ENCODE results near the gene FOXA2.

DNA sequence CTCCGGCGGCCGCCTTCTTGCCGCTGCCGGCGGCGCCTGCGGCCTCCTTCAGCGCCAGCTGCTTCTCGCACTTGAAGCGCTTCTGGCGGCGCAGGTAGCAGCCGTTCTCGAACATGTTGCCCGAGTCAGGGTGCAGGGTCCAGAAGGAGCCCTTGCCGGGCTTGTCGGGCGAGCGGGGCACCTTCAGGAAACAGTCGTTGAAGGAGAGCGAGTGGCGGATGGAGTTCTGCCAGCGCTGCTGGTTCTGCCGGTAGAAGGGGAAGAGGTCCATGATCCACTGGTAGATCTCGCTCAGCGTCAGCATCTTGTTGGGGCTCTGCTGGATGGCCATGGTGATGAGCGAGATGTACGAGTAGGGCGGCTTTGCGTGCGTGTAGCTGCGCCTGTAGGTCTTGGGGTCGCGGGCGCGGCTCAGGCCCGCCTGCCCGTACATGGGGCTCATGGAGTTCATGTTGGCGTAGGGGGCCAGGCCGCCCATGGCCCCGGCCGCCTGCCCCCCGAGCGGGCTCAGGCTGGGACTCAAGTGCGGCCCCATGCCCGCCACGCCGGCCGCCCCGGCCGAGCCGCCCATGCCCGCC is 1.9 kb downstream of the FOXA2 start:
- TF ChIP-seq, protein P1, sequence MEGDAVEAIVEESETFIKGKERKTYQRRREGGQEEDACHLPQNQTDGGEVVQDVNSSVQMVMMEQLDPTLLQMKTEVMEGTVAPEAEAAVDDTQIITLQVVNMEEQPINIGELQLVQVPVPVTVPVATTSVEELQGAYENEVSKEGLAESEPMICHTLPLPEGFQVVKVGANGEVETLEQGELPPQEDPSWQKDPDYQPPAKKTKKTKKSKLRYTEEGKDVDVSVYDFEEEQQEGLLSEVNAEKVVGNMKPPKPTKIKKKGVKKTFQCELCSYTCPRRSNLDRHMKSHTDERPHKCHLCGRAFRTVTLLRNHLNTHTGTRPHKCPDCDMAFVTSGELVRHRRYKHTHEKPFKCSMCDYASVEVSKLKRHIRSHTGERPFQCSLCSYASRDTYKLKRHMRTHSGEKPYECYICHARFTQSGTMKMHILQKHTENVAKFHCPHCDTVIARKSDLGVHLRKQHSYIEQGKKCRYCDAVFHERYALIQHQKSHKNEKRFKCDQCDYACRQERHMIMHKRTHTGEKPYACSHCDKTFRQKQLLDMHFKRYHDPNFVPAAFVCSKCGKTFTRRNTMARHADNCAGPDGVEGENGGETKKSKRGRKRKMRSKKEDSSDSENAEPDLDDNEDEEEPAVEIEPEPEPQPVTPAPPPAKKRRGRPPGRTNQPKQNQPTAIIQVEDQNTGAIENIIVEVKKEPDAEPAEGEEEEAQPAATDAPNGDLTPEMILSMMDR (IDR thresholded peaks at IDR 0.05) = no peak
- TF ChIP-seq POLR2A (IDR thresholded peaks at IDR 0.05) (no peak), POLR2AphosphoS5 (IDR thresholded peaks at IDR 0.05) (no peak)

All from prostate gland (tissue), 2 donors.